Measurements from ENCODE around the gene ULK4.
A peak's percentile ranks its signal among the peaks of the same experiment; 100 is the strongest.
"Not testable (repeated sequence)": the region's sequence is repeated elsewhere in the genome, so short reads cannot be mapped to it uniquely, and the experiment has no call there.

The ULK4 gene

DNA sequence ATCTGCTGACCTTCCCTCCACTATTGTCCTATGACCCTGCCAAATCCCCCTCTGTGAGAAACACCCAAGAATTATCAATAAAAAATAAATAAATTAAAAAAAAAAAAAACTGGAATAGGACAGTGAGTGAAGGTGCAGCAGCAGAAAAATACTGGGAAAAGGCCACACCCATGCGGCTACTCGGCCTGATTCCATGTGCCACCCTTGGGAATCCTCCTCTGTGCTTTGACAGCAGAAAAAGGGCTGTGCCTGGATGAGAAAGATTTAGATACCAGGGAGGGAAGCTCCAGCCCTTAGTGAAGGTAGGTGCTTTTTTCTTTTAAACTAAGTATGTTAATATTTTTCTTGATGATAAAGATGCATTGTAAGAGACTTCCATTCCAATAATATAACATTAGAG is 654.8 kb downstream of the ULK4 start:
- DNase-seq (ENCODE audit: low spot score): no peak

DNA sequence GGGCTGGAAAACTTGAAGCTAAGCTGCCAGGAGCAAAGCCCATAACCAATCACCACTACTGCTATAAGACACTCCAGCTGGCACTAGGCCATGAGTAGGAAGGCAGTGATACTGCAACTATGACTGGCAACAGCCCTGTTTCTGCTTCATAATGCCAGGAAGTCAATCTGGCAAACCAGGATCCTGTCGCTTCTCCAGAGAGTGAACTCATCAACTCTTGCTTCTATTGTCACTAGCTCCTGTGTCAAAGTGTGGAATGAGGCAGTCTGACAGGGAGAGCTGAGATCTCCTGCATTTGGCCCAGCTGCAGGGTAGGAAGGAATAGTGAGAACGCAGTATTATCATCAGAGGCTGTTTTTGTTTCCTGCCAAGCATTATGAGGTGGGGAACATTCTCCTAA is 657.3 kb downstream of the ULK4 start:
- peak; percentile 2 for DNase-seq (ENCODE audit: low spot score)

DNA sequence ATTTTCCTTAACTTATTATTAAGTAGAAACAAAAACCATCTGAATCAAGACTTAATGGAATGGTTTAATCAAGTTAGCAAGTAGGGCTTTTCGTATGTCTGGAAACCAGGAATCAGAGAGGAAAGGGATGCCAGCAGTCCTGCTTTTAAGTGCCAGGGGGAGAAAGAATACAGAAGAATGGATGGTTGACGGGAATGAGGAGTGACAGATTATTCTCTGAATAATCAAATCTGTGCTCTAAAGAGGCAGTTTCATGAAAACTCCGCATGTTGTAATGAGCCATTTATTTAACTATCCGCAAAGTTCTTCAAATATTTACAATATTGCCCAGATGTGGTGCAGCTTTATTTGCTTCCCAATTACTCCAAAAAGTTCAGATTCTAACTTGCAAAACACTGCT is 659.6 kb downstream of the ULK4 start:
- DNase-seq (ENCODE audit: low spot score): no peak

DNA sequence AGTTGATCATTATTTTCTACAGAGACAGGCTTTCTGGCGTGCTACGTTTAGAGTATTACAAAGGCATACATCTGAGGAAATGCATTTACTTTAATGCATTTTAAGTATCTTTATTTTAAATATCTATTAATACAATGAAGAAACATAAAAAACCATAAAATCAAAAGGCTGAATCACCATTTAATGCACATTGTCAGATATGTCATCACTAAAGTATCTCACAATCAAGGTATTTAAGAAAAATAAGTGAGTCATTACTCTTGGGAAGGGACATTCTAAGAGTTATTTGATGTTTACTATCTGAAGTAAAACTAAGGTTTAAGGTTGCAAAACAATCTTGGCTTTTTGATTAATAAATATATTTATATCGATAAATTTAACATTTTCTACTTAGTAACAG is 660.4 kb downstream of the ULK4 start:
- DNase-seq (ENCODE audit: low spot score): no peak

DNA sequence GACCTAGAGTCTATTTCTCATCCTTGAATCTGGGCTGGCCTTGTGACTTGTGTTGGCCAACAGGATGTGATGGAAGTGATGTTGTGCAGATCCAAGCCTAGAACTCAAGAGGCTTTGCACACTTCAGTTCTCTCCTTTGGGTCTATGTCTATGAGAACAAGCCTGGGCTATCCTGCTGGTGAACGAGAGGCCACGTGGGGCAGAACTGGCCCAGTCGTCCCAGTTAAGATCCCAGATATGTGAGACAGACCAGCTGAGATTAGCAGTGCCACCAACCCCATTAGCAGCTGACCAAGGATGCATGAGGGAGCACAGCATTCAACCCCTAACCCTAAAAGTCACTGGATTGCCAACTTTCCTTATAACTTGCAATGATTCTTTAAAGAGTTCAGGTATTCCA is 662.9 kb downstream of the ULK4 start:
- DNase-seq (ENCODE audit: low spot score): no peak

DNA sequence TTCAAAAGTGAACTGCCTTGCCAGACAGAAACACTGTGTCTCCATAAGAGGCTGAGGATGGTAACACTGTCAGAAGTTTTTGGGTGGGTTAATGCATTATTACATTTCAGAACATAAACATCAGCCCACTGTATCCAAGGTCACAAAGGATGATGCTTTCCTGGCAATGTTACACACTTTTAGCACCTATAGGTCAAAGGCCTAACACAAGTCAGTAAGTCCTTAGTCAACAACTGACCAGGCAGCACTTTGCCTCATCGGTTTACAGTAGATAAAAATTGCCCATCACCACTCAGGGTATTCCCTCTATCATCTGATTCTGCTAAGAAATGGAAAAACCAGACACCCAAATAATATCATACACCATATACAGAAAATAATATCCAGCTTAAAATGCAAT is 664.2 kb downstream of the ULK4 start:
- DNase-seq (ENCODE audit: low spot score): no peak

DNA sequence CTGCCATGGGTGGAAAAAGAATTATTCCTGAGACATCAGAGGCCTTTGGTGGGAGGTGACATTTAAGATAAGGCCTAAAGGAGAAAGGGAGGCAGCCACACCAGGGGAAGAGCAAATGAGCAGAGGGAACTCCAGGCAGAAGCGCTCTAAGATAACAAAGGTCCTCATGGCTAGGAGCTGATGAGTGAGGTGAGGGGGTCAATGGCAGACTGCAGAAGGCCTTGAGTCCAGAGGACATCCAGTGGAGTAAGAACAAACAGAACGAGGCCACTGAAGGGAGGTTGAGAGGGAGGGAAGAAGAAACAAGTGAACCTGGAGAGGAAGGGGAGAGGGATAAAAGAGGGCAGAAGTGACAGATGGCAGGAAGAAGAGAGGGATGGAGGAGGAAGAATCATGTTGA is 665.3 kb downstream of the ULK4 start:
- DNase-seq (ENCODE audit: low spot score): no peak

DNA sequence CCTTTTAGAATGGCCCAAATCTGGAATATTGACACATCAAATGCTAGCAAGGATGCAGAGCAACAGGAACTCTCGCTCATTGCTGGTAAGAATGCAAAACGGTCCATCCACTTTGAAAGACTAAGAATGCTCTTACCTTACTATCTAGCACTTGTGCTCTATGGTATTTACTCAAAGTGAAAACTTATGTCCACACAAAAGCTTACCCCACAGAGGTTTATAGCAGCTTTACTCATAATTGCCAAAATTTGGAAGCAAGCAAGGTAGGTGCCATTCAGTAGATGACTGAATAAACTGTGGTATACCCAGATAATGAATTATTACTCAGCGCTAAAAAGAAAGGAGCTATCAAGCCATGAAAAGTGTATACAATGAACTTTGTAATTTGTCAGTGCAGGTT is 666.2 kb downstream of the ULK4 start:
- no peak for DNase-seq (ENCODE audit: low spot score)

DNA sequence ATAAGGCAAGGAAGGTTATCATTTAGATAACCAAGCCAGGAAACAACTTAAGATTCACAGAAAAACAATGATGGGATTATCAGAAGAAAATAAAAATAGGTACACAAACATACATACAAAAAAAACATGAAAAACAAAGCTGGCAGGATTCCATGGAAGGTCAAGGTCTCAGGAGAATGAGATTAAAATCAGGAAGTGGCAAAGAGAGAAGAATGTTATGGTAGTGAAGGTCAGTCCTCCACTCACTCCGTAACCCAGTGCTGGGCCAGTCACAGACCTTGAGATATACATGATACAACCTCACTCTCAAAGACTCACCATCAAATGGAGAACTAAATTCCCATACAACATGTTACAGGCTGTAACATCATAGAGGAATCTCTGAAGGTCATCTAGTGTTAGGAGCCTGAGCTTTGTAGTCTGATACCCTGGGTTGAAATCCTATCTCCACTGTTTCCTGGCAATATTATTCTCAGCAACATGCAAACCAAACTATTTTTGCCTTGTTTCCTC is 668.7 kb downstream of the ULK4 start:
- no peak for DNase-seq (ENCODE audit: low spot score)

DNA sequence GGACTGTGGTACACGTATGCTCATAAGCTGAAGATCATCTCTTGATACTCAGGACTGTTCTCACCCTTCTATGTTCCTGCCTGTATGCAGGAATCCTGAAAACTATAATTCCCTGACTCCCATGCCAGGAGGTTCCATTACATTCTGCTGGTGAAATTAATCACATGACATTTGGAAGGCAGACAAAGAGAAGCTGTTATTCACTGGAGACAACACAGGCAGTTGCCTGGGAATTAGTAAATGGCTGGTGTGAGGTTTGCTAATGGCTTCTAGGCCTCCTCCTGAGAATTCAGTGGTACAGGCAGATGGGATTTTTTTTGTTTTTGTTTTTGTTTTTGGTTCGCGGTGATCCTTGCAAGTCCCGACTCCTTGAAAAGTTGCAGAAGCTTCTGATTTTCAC is 671.2 kb downstream of the ULK4 start:
- no peak for DNase-seq (ENCODE audit: low spot score)

DNA sequence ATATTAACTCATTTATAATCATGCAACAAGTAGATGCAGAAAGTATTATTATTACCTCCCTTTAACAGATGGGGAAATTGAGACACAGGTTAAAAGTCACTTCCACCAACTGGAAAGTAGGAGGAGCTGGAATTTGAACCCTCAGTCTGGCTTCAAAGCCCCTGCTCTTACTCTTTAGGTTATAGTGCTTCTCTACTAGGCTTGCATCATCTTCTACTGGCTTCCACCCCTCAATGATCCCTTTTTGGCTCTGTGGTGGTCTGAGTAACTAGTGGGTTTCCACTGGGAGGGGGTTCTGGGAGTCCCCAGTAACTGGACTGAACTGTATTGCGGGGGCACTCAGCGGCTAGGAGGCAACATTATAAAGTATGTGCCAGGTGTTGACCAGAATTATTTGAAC is 671.6 kb downstream of the ULK4 start:
- no peak for DNase-seq (ENCODE audit: low spot score)

DNA sequence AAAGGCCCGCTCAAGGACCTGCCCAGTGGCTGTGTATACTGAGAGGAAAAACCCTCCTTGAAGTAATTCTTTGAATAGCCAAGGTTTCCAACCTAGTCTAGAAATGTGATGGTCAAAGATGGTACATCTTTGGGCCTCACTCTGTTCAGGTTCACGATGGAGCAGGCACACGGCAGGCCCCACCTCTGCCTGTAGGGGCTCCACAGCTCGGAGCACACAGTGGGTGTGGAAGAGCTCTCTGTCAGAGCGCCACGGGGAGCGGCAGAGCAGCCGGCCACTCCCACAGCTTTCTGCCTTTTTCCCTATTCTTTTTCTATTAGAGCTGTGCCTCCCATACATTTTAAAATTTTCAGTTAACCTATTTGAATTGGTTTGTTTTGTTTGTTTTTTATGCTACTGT is 673.1 kb downstream of the ULK4 start:
- no peak for DNase-seq (ENCODE audit: low spot score)

DNA sequence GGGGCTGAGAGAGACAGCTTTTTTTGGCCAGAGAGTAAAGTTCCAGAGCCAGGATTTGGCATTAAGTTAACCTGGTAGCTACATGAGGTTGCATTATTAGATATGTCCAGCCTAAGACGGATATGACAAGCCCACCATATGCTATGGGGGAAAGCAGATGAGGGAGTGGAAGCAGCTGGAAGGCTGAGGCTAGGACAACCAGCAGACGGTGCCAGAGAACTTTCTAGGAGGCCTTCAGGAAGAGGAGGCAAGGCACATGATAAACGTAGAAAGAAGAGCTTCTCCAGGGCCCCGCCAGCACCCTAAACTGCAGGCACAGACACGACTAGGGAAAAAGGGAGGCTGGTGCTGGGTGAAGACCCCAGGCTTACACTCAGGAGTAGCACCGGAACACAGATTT is 675.6 kb downstream of the ULK4 start:
- no peak for DNase-seq (ENCODE audit: low spot score)

DNA sequence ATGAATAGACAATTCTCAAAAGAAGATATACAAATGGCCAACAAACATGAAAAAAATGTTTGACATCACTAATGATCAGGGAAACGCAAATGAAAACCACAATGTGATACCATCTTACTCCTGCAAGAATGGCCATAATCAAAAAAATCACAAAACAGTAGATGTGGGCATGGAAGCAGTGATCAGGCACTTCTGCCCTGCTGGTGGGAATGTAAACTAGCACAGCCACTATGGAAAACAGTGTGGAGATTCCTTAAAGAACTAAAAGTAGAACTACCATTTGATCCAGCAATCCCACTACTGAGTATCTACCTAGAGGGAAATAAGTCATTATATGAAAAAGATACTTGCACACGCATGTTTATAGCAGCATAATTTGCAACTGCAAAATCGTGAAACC is 677.0 kb downstream of the ULK4 start:
- not testable (repeated sequence) for DNase-seq (ENCODE audit: low spot score)

DNA sequence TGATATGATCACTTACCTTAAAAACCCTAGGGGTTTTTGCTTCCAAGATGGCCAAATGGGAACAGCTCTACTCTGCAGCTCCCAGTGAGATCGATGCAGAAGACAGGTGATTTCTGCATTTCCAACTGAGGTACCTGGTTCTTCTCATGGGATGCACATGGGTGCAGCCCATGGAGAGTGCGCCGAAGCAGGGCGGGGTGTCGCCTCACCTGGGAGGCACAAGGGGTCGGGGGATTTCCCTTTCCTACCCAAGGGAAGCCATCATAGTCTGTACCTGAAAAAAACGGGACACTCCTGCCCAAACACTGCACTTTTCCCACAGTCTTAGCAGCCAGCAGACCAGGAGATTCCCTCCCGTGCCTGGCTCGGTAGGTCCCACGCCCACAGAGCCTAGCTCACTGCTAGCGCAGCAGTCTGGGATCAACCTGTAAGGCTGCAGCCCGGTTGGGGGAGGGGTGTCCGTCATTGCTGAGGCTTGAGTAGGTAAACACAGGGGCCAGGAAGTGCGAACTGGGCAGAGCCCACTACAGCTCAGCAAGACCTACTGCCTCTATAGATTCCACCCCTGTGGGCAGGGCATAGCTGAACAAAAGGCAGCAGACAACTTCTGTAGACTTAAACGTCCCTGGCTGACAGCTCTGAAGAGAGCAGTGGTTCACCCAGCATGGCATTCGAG is 684.0 kb downstream of the ULK4 start:
- no peak for DNase-seq (ENCODE audit: low spot score)

DNA sequence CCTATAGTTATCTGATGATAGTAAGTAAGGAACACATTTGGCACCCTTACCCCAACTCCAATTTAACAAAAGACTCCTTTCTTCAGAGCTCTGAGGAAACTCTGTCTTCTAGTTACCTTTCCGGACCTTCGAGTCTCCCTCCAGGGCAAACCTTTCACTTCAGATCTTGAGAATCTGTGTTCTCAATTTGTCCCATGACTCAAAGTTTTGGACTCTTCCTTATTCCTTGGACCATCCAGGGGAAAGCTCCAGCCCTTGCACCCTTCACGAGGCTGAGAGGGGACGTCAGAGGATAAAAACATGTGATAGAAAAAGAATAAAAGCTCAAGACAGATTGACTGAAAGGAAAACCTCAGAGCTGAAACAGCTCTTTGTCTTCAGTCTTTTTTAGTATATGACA is 685.7 kb downstream of the ULK4 start:
- no peak for DNase-seq (ENCODE audit: low spot score)

DNA sequence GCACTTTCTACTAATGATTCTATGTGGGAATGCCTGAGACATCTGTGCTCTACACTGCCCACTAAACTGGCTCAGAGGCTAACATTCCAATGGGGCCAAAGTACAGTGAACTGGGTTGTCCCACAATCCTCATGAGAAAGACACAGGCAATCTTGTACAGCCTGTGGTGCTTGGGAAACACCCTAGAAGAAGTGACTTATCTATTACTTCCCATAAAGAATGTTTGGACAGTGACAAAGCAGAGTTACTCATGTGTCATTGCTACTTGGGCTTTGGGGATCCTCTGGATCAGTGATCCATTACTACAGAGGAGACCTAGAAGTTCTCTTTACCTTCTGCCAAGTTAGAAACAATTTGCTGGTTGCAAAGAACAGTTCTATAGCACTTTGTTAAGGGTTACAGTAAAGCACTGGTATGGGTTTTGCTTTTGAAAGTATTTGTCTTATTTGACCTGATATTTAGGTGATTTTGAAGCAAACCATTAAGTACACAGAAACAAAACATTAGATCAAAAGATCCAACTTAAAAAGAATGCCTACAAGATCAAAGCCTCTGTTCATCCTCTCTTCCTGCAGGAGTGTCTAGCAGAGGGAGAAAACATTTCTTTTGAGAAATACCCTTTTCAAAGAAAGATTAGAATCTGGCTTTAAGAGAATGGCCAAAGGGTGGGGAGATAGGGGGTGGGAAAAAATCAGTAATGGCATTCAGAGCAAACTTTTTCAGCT is 686.8 kb downstream of the ULK4 start:
- no peak for DNase-seq (ENCODE audit: low spot score)

DNA sequence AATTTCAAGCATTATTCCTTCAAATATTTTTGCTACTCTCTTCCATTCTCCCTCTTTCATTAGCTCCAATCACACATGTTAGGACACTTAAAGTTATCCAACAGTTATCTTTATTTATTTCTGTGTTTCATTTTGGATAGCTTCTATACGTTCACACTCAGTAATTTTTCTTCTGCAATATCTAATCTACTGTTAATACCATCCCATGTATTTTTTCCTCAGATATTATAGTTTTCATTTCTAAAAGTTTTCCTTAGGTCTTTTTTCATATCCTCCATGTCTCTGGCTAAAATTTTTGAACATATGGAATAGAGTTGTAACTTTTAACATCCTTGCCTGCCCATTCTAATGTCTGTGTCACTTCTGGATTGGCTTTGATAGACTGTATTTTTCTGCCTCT is 689.2 kb downstream of the ULK4 start:
- DNase-seq (ENCODE audit: low spot score): no peak

DNA sequence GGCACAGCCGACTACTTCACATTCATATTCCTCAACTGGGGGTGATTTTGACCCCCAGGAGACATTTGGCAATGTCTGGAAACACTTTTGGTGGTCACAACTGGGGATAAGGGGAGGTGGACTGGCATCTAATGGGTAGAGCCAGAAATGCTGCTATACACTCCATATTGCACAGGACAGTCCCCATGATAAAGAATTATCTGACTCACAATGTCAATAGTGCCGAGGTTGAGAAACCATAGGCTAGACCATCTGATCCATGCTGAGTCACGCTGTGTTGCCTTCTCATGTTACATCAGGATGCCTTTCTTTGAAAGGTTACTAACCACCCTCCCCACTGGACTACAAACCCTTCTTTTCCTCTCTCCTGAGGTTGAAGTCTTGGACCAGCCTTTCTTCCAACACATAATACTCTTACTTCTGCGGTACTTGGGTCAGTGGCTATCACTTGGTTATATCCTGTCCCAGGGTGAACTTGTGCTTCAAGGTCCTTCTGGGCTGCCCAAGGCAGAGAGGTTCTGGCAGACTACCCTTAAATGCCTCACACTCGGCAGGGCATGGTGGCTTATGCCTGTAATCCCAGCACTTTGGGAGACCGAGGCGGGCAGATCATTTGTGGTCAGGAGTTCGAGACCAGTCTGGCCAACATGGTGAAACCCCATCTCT is 693.8 kb downstream of the ULK4 start:
- DNase-seq (ENCODE audit: low spot score): no peak

DNA sequence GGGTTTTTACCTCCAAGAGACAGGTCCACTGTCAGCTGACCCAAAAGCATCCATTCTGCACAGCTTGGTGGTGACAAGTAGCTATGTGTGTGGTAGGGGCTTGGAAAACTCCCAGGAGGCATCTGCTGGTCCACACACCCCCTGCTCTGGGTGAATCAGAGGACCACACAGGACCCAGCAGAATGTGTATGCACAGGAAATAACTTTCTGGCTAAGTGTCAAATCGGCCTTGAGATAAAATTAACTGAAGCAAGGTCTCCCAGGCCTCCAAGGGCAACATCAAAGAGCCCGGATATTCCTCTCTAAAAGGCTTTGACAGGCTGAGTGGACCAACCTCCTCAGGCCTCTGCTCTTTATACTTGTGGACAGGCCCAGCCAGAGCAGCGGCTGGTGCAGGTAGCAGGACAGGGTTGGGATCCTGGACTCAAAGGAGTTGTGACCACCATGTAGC is 696.1 kb downstream of the ULK4 start:
- no peak for DNase-seq (ENCODE audit: low spot score)

DNA sequence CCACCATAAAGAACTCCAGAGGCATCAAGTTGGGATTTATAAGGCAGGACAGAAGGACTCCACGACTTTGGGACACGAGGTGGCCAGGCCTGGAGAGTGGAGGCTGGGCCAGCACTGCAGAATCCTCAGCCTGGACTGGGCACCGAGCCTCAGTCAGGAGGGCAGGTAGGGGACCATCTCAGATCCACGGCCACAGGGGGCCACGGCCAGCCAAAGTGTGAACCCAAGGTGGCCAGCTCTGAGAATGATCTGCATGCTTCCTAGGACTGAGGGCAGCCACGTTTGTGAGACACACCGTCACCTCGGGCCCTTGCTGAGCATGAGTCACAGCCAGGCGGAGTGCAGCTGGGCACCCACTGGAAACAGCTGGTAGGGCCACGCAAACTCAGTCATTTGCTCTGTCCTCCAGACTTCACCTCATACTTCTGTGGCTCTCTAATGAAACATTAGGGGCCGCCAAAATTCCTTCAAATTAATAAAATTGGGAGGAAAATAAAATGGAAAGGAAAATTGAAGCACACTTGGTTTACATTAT is 696.8 kb downstream of the ULK4 start:
- no peak for DNase-seq (ENCODE audit: low spot score)

DNA sequence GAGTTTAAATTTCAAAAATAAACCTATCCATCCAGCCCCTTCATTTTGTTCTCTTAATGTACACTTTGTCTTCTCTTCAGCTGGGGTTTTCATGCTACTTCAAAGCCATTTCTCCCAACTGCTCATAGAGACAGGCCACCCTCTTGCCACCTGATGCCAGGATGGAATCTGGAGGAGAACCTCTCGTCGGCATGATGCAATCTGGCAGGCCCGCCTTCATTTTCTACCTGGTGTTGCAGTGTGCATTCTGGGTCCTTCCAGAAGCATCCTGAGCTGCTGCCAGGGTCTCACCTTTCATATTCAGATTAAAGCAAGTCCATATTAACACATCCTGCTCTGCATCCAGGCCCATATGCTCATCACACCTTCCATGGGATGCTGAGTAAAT is 701.8 kb downstream of the ULK4 start:
- no peak for DNase-seq (ENCODE audit: low spot score)

DNA sequence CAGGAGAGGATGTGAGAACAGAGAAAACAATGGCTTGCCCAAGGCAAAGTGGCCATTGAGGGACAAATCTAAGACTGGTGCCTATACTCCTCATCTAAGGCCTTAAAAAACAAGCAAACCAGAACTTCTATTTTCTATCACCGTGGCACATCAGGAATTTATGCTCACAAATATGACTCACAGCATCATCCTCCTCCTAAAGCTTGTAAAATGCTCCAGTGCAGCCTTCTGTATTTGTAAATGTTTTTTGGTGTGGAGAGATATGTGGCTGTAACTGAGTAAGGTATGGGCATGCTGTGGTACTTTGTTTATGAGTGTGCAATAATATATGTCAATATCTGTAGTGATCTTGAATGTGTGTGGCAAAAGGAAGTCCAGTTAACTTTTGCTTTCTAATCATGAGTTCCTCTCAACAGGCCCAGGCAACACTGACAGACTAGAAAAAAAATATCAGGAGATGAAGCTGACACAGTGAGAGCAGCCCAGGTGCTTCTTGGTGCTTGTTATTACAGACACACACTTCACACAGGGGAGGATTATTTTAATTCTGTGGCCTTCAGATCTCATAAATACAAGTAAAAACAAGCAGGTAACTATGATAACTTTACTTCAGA is 702.3 kb downstream of the ULK4 start:
- DNase-seq (ENCODE audit: low spot score): no peak
